ENCODE results near the gene RHBDL3. TPM values are rescaled to one million over a fixed set of nuclear protein-coding genes. Genes with fewer than 3 reads are reported as not detected.

RHBDL3 gene
- total RNA-seq, 4 donors from 2014 or later = 0.52 to 2.2 (median 1.5) TPM

DNA sequence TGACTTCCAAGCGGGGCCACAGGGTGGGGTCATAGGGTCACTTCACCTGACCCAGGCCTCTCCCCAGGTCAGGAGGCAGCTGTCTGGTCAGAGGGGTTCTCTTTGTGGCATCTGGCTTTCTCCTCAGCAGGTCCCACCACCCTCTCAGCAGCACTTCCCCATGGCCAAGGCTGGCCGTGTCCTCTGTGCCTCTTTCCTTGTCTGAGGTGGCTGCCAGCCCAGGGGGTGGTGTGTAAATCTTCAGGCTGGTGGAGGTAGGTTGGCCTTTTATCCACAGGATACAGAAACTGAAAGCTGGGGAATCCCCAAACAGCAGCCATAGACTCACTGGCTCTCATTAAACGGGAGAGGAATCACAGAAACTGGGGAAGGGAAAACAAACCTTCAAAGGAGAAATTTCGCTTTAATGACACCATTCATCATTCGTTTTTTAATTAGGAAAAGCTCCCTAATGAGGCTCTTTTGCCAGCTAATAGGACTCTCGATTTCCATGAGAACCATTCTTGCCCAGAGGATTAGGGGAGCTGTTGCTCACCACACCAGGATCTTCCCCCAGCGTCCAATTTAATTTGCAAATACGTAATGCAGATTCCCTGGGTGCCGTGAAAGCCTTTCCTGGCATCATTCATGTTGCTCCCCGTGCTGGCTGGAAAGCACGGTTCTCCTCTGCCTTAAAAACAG lies 58.3 kb downstream of the RHBDL3 start:
- Histone ChIP-seq H3K36me3 (peaks cover 0 to 1% of the 10 kb centered on the region in 2 donors), H3K27me3 (no peaks in the 10 kb centered on the region), H3K4me3 (no peak overlapping the region), H3K4me1 (peaks cover 0 to 11% (median 0%) of the 10 kb centered on the region in 3 donors), H3K27ac (peak overlapping the region in 1 of 4 donors; percentile 35), H3K9me3 (no peaks in the 10 kb centered on the region)
- ATAC-seq = no peak
- TF ChIP-seq CTCF (IDR thresholded peaks at IDR 0.05) = no peak
- WGBS, 2 donors (ENCODE audit: low coverage in 1 of 2) = 20 to 32% methylated on average over 6 to 9 of the region's 11 CpGs

DNA sequence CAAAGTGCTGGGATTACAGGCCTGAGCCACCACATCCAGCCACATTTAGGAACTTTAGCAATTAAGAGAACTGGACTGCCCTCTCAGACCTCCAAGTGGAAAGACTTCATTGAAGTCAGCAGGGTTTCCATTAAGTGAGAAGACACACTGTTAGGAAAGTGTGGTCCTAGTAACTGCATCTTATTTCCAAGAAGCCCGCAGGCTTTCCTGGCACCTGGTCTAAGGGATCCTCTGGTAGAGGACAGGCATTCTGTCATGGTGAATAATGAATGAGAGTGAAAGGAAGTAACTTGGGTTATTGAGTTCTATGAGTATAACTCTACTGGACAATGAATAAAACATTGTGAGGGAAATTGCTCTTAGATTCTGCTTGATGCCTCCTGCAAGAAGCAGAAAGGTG lies 62.3 kb downstream of the RHBDL3 start:
- Histone ChIP-seq H3K27ac (no peak overlapping the region), H3K4me1 (peaks cover 0 to 11% (median 0%) of the 10 kb centered on the region in 3 donors), H3K9me3 (no peaks in the 10 kb centered on the region), H3K27me3 (no peaks in the 10 kb centered on the region), H3K36me3 (peaks cover 0 to 27% of the 10 kb centered on the region in 2 donors), H3K4me3 (no peak overlapping the region)
- 80% methylated on average over 1 of the region's 1 CpG; no CpG with 5 or more reads in 1 of the 2 donors for WGBS, 2 donors (ENCODE audit: low coverage in 1 of 2)
- no peak for ATAC-seq
- TF ChIP-seq POLR2AphosphoS5 (IDR thresholded peaks at IDR 0.05) = no peak
- TF ChIP-seq EP300 (IDR thresholded peaks at IDR 0.05) = no peak
- TF ChIP-seq POLR2A (IDR thresholded peaks at IDR 0.05) = no peak
- no peak for TF ChIP-seq CTCF (IDR thresholded peaks at IDR 0.05)

- no peak overlapping the region for H3K27ac ChIP-seq
- no peaks in the 10 kb centered on the region for H3K9me3 ChIP-seq
- no peak overlapping the region for H3K4me3 ChIP-seq
- no peaks in the 10 kb centered on the region for H3K27me3 ChIP-seq
- ATAC-seq = no peak
- peaks cover 0 to 48% of the 10 kb centered on the region in 2 donors for H3K36me3 ChIP-seq
- TF ChIP-seq POLR2A (IDR thresholded peaks at IDR 0.05) (no peak), CTCF (IDR thresholded peaks at IDR 0.05) (no peak), EP300 (IDR thresholded peaks at IDR 0.05) (no peak), POLR2AphosphoS5 (IDR thresholded peaks at IDR 0.05) (no peak)
- no peaks in the 10 kb centered on the region for H3K4me1 ChIP-seq
- 61 to 84% methylated on average over 3 of the region's 3 CpGs for WGBS, 2 donors (ENCODE audit: low coverage in 1 of 2)
These were observed 64.5 kb downstream of the RHBDL3 start for GRCh38 chr17:32330147-32330546.

GRCh38 chr17:32331243-32332040 lies 65.8 kb downstream of the RHBDL3 start:
- ATAC-seq = no peak
- TF ChIP-seq EP300 (IDR thresholded peaks at IDR 0.05) (no peak), CTCF (IDR thresholded peaks at IDR 0.05) (no peak), POLR2AphosphoS5 (IDR thresholded peaks at IDR 0.05) (no peak), POLR2A (IDR thresholded peaks at IDR 0.05) (no peak)
- Histone ChIP-seq H3K27me3 (no peaks in the 10 kb centered on the region), H3K36me3 (peaks cover 0 to 61% of the 10 kb centered on the region in 2 donors), H3K4me1 (no peaks in the 10 kb centered on the region), H3K9me3 (no peaks in the 10 kb centered on the region), H3K27ac (no peak overlapping the region), H3K4me3 (no peak overlapping the region)
- 69 to 89% methylated on average over 3 of the region's 3 CpGs for WGBS, 2 donors (ENCODE audit: low coverage in 1 of 2)
